ENCODE data around the gene EPHA7.

Gene EPHA7
- 0 to 0.15 (median 0) reads per million in 4 donors for total RNA-seq

GRCh38 chr6:93419304-93420162, at the start of gene EPHA7:
Gene EPHA7 (minus strand): TSS chr6:93419559. CDS start chr6:93419341, 218 bp downstream.
- DNase-seq: peak in 1 of 5 donors; percentile 39

- no peak for DNase-seq
These were observed 48.9 kb upstream of the EPHA7 start for GRCh38 chr6:93468291-93468690.

GRCh38 chr6:93454533-93454932, 35.2 kb upstream of the EPHA7 start:
- DNase-seq: no peak

- no peak for DNase-seq
These were observed 34.6 kb upstream of the EPHA7 start for GRCh38 chr6:93453956-93454355.

GRCh38 chr6:93447874-93448273, 28.5 kb upstream of the EPHA7 start:
- no peak for DNase-seq

- DNase-seq: no peak
These were observed 18.1 kb upstream of the EPHA7 start for GRCh38 chr6:93437491-93437890.

GRCh38 chr6:93433592-93433991, 14.2 kb upstream of the EPHA7 start:
- no peak for DNase-seq

- no peak for DNase-seq
These were observed 5.1 kb upstream of the EPHA7 start for GRCh38 chr6:93424303-93425064.

GRCh38 chr6:93423542-93423941, 4.2 kb upstream of the EPHA7 start:
- DNase-seq: no peak

- DNase-seq: no peak
These were observed 920 bp upstream of the EPHA7 start for GRCh38 chr6:93420163-93420795.

GRCh38 chr6:93418408-93419303, 703 bp downstream of the EPHA7 start:
- no peak for DNase-seq

- no peak for DNase-seq
These were observed 1.3 kb downstream of the EPHA7 start for GRCh38 chr6:93418033-93418407.

GRCh38 chr6:93417421-93418013, 1.8 kb downstream of the EPHA7 start:
- DNase-seq: no peak

- DNase-seq: no peak
These were observed 2.6 kb downstream of the EPHA7 start for GRCh38 chr6:93416571-93417420.

- no peak for DNase-seq
These were observed 6.2 kb downstream of the EPHA7 start for GRCh38 chr6:93413190-93413589.

GRCh38 chr6:93412452-93412851, 6.9 kb downstream of the EPHA7 start:
- no peak for DNase-seq

- DNase-seq: no peak
These were observed 12.2 kb downstream of the EPHA7 start for GRCh38 chr6:93407186-93407585.

- DNase-seq: no peak
These were observed 16.0 kb downstream of the EPHA7 start for GRCh38 chr6:93403390-93403789.

- DNase-seq: no peak
These were observed 20.6 kb downstream of the EPHA7 start for GRCh38 chr6:93398723-93399122.

GRCh38 chr6:93394471-93394870, 24.9 kb downstream of the EPHA7 start:
- DNase-seq: no peak

- no peak for DNase-seq
These were observed 25.7 kb downstream of the EPHA7 start for GRCh38 chr6:93393554-93394074.

All from T-helper 1 cell (primary cell).